NCI-H128 (cell line): ENCODE data around the gene THAP5.
"Not testable (repeated sequence)": the region's sequence is repeated elsewhere in the genome, so short reads cannot be mapped to it uniquely, and the experiment has no call there.

ENCODE experiments used
- DNase-seq: peaks from one replicate; lab custom pipeline; 2025; ENCODE audit not compliant: unreplicated experiment; lab: John Stamatoyannopoulos, UW

Gene THAP5

GRCh38 chr7:108585843-108586242 lies 16.3 kb upstream of the THAP5 start:
- no peak for DNase-seq

GRCh38 chr7:108584211-108584610 lies 14.7 kb upstream of the THAP5 start:
- no peak for DNase-seq

- DNase-seq = no peak
These were observed 12.4 kb upstream of the THAP5 start for GRCh38 chr7:108581655-108582491.

GRCh38 chr7:108580298-108580697 lies 10.8 kb upstream of the THAP5 start:
- no peak for DNase-seq

GRCh38 chr7:108578937-108579336 lies 9.4 kb upstream of the THAP5 start:
- DNase-seq = no peak

- no peak for DNase-seq
These were observed 6.6 kb upstream of the THAP5 start for GRCh38 chr7:108576116-108576515.

GRCh38 chr7:108575156-108575555 lies 5.7 kb upstream of the THAP5 start:
- no peak for DNase-seq

- DNase-seq = no peak
These were observed 3.0 kb upstream of the THAP5 start for GRCh38 chr7:108572480-108572879.

- no peak for DNase-seq
These were observed 745 bp upstream of the THAP5 start for GRCh38 chr7:108570146-108570755.

GRCh38 chr7:108568801-108569380 lies 615 bp downstream of the THAP5 start:
- DNase-seq = no peak

- DNase-seq = no peak
These were observed 3.5 kb downstream of the THAP5 start for GRCh38 chr7:108565987-108566386.

- no peak for DNase-seq
These were observed 8.4 kb downstream of the THAP5 start for GRCh38 chr7:108561047-108561619.

GRCh38 chr7:108559253-108559652 lies 10.3 kb downstream of the THAP5 start:
- DNase-seq = no peak

- DNase-seq = no peak
These were observed 11.9 kb downstream of the THAP5 start for GRCh38 chr7:108557617-108558016.

- no peak for DNase-seq
These were observed 12.3 kb downstream of the THAP5 start for GRCh38 chr7:108557191-108557590.

- DNase-seq = not testable (repeated sequence)
These were observed 12.8 kb downstream of the THAP5 start for GRCh38 chr7:108556665-108557064.

GRCh38 chr7:108548141-108548896 lies 21.2 kb downstream of the THAP5 start:
- DNase-seq = not testable (repeated sequence)

GRCh38 chr7:108541478-108541877 lies 28.0 kb downstream of the THAP5 start:
- DNase-seq = no peak

- not testable (repeated sequence) for DNase-seq
These were observed 30.8 kb downstream of the THAP5 start for GRCh38 chr7:108538685-108539084.

- DNase-seq = not testable (repeated sequence)
These were observed 31.3 kb downstream of the THAP5 start for GRCh38 chr7:108538236-108538635.

GRCh38 chr7:108537229-108537628 lies 32.3 kb downstream of the THAP5 start:
- DNase-seq = no peak
